Activated B cell treated with CpG ODN at 0.5 μM for 24 hours (primary cell): ENCODE data around the gene ATF7IP2. TPM values are rescaled to one million over a fixed set of nuclear protein-coding genes. Genes with fewer than 3 reads are reported as not detected.
"Not testable (repeated sequence)": the region's sequence is repeated elsewhere in the genome, so short reads cannot be mapped to it uniquely, and the experiment has no call there.

Experiments used
- ATAC-seq: fragments of 200-7000 bp; cut with Tn5 transposase; one replicate; pipeline ENCODE4 v1.10.0; 2021; ENCODE audit warnings: low read depth, mild to moderate bottlenecking, moderate library complexity
- CTCF ChIA-PET: fragments of 350-600 bp; sonication (Branson Sonifier 250); formaldehyde crosslinking; loops from one replicate; lab custom pipeline; 2021; ENCODE audit warnings: antibody characterized with exemption; lab: Charles Lee
- POLR2A ChIA-PET: fragments of 350-600 bp; sonication (Branson Sonifier 250); formaldehyde crosslinking; loops from one replicate; lab custom pipeline; 2021; ENCODE audit warnings: antibody characterized with exemption; lab: Charles Lee
- DNase-seq: peaks from one replicate; pipeline ENCODE4 v3.0.0; 2022
- H3K27ac Mint-ChIP-seq: one replicate; pipeline ENCODE4 v1.8.0; 2020; ENCODE audit warnings: mixed read lengths
- H3K27me3 Mint-ChIP-seq: one replicate; pipeline ENCODE4 v1.8.0; 2021; ENCODE audit warnings: mixed read lengths
- H3K36me3 Mint-ChIP-seq: one replicate; pipeline ENCODE4 v1.8.0; 2021; ENCODE audit warnings: low read depth, mixed read lengths
- H3K4me1 Mint-ChIP-seq: one replicate; pipeline ENCODE4 v1.8.0; 2021; ENCODE audit warnings: mixed read lengths
- H3K4me3 Mint-ChIP-seq: one replicate; pipeline ENCODE4 v1.8.0; 2020; ENCODE audit warnings: mild to moderate bottlenecking, mixed read lengths
- H3K9me3 Mint-ChIP-seq: one replicate; pipeline ENCODE4 v1.8.0; 2020; ENCODE audit warnings: mixed read lengths
- CTCF ChIP-seq: fragments of 200-600 bp; IDR thresholded peaks from one replicate; pipeline ENCODE4 v1.8.0; 2022; ENCODE audit warnings: antibody characterized with exemption, mild to moderate bottlenecking
- intact Hi-C: fragments of 100-400 bp; cut with micrococcal nuclease; formaldehyde crosslinking; loops from one replicate; pipeline ENCODE4 v1.15.1; 2024
- total RNA-seq: library from RNA; stranded (reverse); gene quantifications from 2 replicates; pipeline ENCODE4 v1.2.3, GENCODE V29; 2022

Gene ATF7IP2
- 48.6 and 55.9 TPM in 2 replicates for total RNA-seq

GRCh38 chr16:10385725-10386516, at the start of gene ATF7IP2:
ATF7IP2 (plus strand) TSS chr16:10386061; CDS start chr16:10430621, 44,560 bp downstream.
- POLR2A ChIA-PET = interaction anchor here (0.6 to 1.7 kb wide), 13 partner anchors 9 to 399 kb away, joined by 3 to 11 read pairs (median 4); no protein-coding TSS in a partner anchor
- DNase-seq = peak; percentile 86
- Mint-ChIP-seq H3K4me3 (peak within 1 kb of the TSS; percentile 99), H3K36me3 (peaks cover 34% of the 10 kb centered on the region), H3K27me3 (no peaks in the 10 kb centered on the region), H3K4me1 (peaks cover 49% of the 10 kb centered on the region), H3K27ac (peak within 1 kb of the TSS; percentile 96), H3K9me3 (no peaks in the 10 kb centered on the region)
- TF ChIP-seq CTCF = no peak
- CTCF ChIA-PET = interaction anchor here (0.9 to 1.2 kb wide), 2 partner anchors 92 to 128 kb away, joined by 3 to 5 read pairs; no protein-coding TSS in a partner anchor
- intact Hi-C loops = loop anchor here (1.0 to 10.0 kb wide), 5 partner anchors 89 to 489 kb away; partner anchors contain the start of genes CIITA and NUBP1
- ATAC-seq = peak; percentile 99

GRCh38 chr16:10338426-10338825, 47.4 kb upstream of the ATF7IP2 start:
- ATAC-seq (no peak), DNase-seq (no peak)
- Mint-ChIP-seq H3K9me3 (peaks cover 22% of the 10 kb centered on the region), H3K4me3 (no peak overlapping the region), H3K27ac (no peak overlapping the region), H3K36me3 (peaks cover 18% of the 10 kb centered on the region), H3K4me1 (peaks cover 14% of the 10 kb centered on the region), H3K27me3 (no peaks in the 10 kb centered on the region)
- ChIA-PET POLR2A (no interaction called here), CTCF (no interaction called here)
- TF ChIP-seq CTCF = no peak
- intact Hi-C loops = no loop called here

- Mint-ChIP-seq H3K27me3 (no peaks in the 10 kb centered on the region), H3K27ac (peak overlapping the region; percentile 77), H3K9me3 (peaks cover 27% of the 10 kb centered on the region), H3K36me3 (peaks cover 18% of the 10 kb centered on the region), H3K4me1 (peaks cover 12% of the 10 kb centered on the region), H3K4me3 (no peak overlapping the region)
- ChIA-PET CTCF (no interaction called here), POLR2A (interaction anchor here (0.7 to 1.2 kb wide), 2 partner anchors 9 to 65 kb away, joined by 5 to 8 read pairs; no protein-coding TSS in a partner anchor)
- ATAC-seq (peak; percentile 34), DNase-seq (no peak)
- no peak for TF ChIP-seq CTCF
- intact Hi-C loops = no loop called here
Measured at GRCh38 chr16:10339777-10340732, 45.8 kb upstream of the ATF7IP2 start.

- CTCF ChIA-PET = interaction anchor here (1.1 kb wide), 1 partner anchor 17 kb away, joined by 3 read pairs; no protein-coding TSS in a partner anchor
- no peak overlapping the region for H3K4me3 Mint-ChIP-seq
- POLR2A ChIA-PET = no interaction called here
Measured at GRCh38 chr16:10343124-10343760, 42.6 kb upstream of the ATF7IP2 start.

GRCh38 chr16:10344699-10345098, 41.2 kb upstream of the ATF7IP2 start:
- DNase-seq = not testable (repeated sequence)

More at GRCh38 chr16:10343124-10343760, 42.6 kb upstream of the ATF7IP2 start:
- Mint-ChIP-seq H3K9me3 (peaks cover 32% of the 10 kb centered on the region), H3K36me3 (peaks cover 21% of the 10 kb centered on the region), H3K27me3 (no peaks in the 10 kb centered on the region), H3K4me1 (peaks cover 15% of the 10 kb centered on the region), H3K27ac (no peak overlapping the region)
- no peak for TF ChIP-seq CTCF
- ATAC-seq = no peak
- intact Hi-C loops = no loop called here
- no peak for DNase-seq

More at GRCh38 chr16:10344699-10345098, 41.2 kb upstream of the ATF7IP2 start:
- intact Hi-C loops, H3K4me3 Mint-ChIP-seq, H3K27ac Mint-ChIP-seq, CTCF ChIA-PET, POLR2A ChIA-PET, H3K27me3 Mint-ChIP-seq, ATAC-seq: not testable (repeated sequence)
- peaks cover 29% of the 10 kb centered on the region for H3K9me3 Mint-ChIP-seq
- H3K36me3 Mint-ChIP-seq = peaks cover 15% of the 10 kb centered on the region
- peaks cover 12% of the 10 kb centered on the region for H3K4me1 Mint-ChIP-seq
